Astrocyte of the spinal cord (primary cell): ENCODE results near the gene HTR3A.

ENCODE experiments used
- DNase-seq: peaks from one replicate; pipeline ENCODE4 v3.0.0; 2011; ENCODE audit warnings: low read depth, low spot score
- H3K4me3 ChIP-seq: 2 replicates; pipeline ENCODE4 v1.5.1; 2011; ENCODE audit warnings: low read depth, mild to moderate bottlenecking, low read length, moderate library complexity
- in situ Hi-C: cut with HindIII; loops from 2 replicates; pipeline ENCODE4 v1.10.0; 2017; ENCODE audit warnings: low sequenced_read_pairs
- TF ChIP-seq, protein P1 (sequence below): IDR thresholded peaks from 2 replicates; pipeline ENCODE4 v1.5.1; 2012; ENCODE audit warnings: low read depth, mild to moderate bottlenecking, low read length, inconsistent platforms

HTR3A gene

DNA sequence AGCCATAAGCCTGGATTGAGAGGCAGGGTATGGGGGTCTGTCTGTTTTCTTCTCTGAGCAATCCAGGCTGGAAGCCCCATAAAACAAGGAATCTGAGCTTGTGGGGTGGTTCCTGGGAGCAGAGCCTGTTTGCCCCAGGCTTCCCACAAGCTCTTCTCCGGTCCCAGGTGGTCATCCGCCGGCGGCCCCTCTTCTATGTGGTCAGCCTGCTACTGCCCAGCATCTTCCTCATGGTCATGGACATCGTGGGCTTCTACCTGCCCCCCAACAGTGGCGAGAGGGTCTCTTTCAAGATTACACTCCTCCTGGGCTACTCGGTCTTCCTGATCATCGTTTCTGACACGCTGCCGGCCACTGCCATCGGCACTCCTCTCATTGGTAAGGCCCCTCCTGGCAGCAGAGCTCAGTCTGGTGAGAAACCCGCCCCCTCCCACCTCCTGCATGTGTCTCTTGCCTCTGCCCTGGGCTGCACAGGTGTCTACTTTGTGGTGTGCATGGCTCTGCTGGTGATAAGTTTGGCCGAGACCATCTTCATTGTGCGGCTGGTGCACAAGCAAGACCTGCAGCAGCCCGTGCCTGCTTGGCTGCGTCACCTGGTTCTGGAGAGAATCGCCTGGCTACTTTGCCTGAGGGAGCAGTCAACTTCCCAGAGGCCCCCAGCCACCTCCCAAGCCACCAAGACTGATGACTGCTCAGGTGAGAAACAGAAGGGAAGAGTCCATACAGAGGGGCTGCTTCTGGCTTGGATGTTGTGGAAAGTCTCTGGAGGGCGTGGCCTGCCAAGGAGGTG, 11.6 kb downstream of the HTR3A start:
- in situ Hi-C loops, result no loop called here
- H3K4me3 ChIP-seq, result no peak overlapping the region
- TF ChIP-seq, protein P1, sequence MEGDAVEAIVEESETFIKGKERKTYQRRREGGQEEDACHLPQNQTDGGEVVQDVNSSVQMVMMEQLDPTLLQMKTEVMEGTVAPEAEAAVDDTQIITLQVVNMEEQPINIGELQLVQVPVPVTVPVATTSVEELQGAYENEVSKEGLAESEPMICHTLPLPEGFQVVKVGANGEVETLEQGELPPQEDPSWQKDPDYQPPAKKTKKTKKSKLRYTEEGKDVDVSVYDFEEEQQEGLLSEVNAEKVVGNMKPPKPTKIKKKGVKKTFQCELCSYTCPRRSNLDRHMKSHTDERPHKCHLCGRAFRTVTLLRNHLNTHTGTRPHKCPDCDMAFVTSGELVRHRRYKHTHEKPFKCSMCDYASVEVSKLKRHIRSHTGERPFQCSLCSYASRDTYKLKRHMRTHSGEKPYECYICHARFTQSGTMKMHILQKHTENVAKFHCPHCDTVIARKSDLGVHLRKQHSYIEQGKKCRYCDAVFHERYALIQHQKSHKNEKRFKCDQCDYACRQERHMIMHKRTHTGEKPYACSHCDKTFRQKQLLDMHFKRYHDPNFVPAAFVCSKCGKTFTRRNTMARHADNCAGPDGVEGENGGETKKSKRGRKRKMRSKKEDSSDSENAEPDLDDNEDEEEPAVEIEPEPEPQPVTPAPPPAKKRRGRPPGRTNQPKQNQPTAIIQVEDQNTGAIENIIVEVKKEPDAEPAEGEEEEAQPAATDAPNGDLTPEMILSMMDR, result no peak
- DNase-seq, result no peak

DNA sequence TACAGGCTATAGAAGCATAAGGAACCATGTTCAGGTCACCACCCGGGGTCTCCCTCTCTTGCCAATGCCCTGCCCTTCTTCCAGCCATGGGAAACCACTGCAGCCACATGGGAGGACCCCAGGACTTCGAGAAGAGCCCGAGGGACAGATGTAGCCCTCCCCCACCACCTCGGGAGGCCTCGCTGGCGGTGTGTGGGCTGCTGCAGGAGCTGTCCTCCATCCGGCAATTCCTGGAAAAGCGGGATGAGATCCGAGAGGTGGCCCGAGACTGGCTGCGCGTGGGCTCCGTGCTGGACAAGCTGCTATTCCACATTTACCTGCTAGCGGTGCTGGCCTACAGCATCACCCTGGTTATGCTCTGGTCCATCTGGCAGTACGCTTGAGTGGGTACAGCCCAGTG, 14.5 kb downstream of the HTR3A start:
- TF ChIP-seq, protein P1, result no peak
- DNase-seq, result no peak
- in situ Hi-C loops, result no loop called here
- no peak overlapping the region for H3K4me3 ChIP-seq

DNA sequence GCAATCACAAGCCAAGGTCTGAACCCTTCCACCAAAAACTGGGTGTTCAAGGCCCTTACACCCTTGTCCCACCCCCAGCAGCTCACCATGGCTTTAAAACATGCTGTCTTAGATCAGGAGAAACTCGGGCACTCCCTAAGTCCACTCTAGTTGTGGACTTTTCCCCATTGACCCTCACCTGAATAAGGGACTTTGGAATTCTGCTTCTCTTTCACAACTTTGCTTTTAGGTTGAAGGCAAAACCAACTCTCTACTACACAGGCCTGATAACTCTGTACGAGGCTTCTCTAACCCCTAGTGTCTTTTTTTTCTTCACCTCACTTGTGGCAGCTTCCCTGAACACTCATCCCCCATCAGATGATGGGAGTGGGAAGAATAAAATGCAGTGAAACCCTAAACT, 15.0 kb downstream of the HTR3A start:
- no peak overlapping the region for H3K4me3 ChIP-seq
- in situ Hi-C loops, result no loop called here
- DNase-seq, result no peak
- TF ChIP-seq, protein P1, result no peak

DNA sequence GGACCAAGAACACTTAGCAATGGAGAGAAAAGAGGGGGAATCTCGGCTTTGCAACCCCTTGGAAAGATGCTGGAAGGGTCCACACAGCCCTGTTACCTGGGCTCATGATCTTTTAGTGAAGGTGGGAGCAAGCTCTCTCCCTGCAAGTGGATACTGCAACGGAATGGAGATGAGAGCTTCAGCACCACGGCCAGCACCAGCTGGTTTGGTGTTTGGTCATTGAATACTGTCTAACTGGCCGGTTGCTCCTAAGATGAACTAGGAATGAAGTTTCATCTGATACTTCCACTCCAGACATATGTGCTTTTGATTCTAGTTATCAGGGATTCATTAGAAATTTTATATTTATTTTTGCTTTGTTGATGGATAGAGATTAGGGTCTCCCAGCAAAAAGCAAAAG, 16.3 kb downstream of the HTR3A start:
- peak; percentile 39 for DNase-seq
- in situ Hi-C loops, result no loop called here
- TF ChIP-seq, protein P1, result no peak
- no peak overlapping the region for H3K4me3 ChIP-seq

DNA sequence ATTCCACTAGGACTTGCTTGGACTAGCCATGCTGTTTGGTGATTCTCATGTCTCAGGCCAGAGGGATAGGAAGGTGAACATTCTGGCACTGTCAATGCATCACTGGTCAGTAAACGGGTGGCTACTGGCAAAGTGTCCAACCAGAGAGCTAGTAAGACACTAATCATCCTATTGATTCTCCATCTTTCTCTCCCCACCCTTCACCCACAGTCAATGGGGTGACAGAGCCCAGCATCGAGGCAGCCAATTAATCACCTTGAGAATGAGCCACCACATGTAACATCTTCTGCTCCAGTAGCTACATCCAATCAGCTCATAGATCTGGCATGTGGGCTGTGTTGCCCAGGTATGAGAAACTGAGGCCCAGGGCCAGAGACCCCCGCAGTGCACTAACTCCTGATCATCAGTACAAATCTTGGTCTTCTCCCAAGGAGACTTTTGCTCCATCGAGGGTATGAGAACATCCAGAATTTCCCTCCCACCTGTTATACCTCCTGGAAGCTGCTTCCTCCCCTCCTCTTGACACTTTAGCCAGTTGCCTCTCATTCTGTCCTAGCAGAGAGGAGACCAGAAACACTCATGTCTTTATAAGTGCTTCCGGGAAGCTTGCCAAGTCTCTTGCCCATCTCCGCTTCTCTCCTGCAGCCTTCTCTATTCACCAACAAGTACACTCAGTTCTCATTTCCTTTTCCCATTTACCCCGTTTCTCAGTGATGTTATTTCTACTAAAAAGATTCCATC, 17.0 kb downstream of the HTR3A start:
- DNase-seq, result no peak
- in situ Hi-C loops, result no loop called here
- TF ChIP-seq, protein P1, result no peak
- no peak overlapping the region for H3K4me3 ChIP-seq

DNA sequence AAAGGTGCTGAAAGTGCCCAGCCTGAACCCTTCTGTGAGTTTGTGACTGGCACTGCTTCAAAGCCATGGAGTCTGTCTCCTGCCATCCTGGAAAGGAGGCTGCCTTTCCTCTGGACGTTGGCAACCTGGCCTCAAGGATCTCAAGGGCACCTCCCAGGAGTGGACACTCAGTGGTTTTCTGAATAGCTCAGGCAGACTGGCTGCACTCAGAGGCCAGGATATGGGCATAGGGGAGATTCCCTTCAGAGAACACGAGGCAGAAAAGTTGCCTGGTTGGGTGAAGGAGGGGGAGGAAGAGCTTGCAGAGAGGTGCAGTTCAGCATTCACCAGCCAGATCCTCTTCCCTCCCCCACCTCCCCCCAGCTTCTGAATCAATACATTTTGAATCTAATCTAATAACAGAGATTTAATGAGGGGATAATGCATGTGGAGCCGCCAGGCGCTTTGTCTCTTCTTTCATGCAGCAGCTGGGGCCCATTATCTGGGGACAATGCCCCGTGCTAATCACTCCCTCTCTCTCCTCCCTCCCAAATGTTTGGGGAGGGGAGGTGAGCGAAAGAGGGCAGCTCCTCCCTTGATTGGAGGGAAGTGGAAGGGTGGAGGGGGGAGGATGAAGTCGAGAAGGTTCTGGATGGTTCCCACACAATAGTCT, 17.7 kb downstream of the HTR3A start:
- TF ChIP-seq, protein P1, result no peak
- H3K4me3 ChIP-seq, result no peak overlapping the region
- no peak for DNase-seq
- in situ Hi-C loops, result no loop called here
